Measurements from ENCODE around the gene ALG3. TPM values are rescaled to one million over a fixed set of nuclear protein-coding genes. Genes with fewer than 3 reads are reported as not detected.

ALG3 gene
- polyA plus RNA-seq (2013, experiment 1 of 4) = 42.9 TPM
- 41.9 TPM for polyA plus RNA-seq (2013, experiment 2 of 4)
- 35.0 TPM for polyA plus RNA-seq (2013, experiment 3 of 4)
- polyA plus RNA-seq (2013, experiment 4 of 4) = 32.7 TPM

- Histone ChIP-seq H3K9me3 (ENCODE audit: control insufficient read depth, low read length) (no peaks in the 10 kb centered on the region), H3K4me1 (ENCODE audit: control insufficient read depth, insufficient read depth, low read length) (no peaks in the 10 kb centered on the region), H3K36me3 (ENCODE audit: control insufficient read depth, insufficient read depth, low read length) (peaks cover 14% of the 10 kb centered on the region), H3K4me3 (ENCODE audit: insufficient read depth, low read depth, low read length) (peak within 1 kb of the TSS; percentile 95), H3K27ac (ENCODE audit: insufficient read depth, low read depth, low read length, poor library complexity, severe bottlenecking) (peak within 1 kb of the TSS; percentile 88), H3K27me3 (ENCODE audit: control insufficient read depth, insufficient read depth, low read length, poor library complexity, severe bottlenecking) (no peaks in the 10 kb centered on the region)
- WGBS, 2 experiments = 0% methylated on average over 49 of the region's 49 CpGs
Measured at GRCh38 chr3:184248454-184249411, at the start of gene ALG3. TSS of gene ALG3 (minus strand) at chr3:184248962. CDS start at chr3:184248940, 22 bp downstream.

GRCh38 chr3:184296616-184297015 lies 47.9 kb upstream of the ALG3 start:
- H3K4me1 ChIP-seq (ENCODE audit: control insufficient read depth, insufficient read depth, low read length) = peaks cover 5% of the 10 kb centered on the region
- H3K9me3 ChIP-seq (ENCODE audit: control insufficient read depth, low read length) = no peaks in the 10 kb centered on the region
- no peak overlapping the region for H3K4me3 ChIP-seq (ENCODE audit: insufficient read depth, low read depth, low read length)
- no peak overlapping the region for H3K27ac ChIP-seq (ENCODE audit: insufficient read depth, low read depth, low read length, poor library complexity, severe bottlenecking)
- peaks cover 14% of the 10 kb centered on the region for H3K36me3 ChIP-seq (ENCODE audit: control insufficient read depth, insufficient read depth, low read length)
- 76 to 80% methylated on average over 7 of the region's 7 CpGs for WGBS, 2 experiments
- H3K27me3 ChIP-seq (ENCODE audit: control insufficient read depth, insufficient read depth, low read length, poor library complexity, severe bottlenecking) = peaks cover 3% of the 10 kb centered on the region

GRCh38 chr3:184295771-184296170 lies 47.0 kb upstream of the ALG3 start:
- 83 to 84% methylated on average over 3 of the region's 3 CpGs for WGBS, 2 experiments

GRCh38 chr3:184291738-184292445 lies 43.1 kb upstream of the ALG3 start:
- Histone ChIP-seq H3K4me1 (ENCODE audit: control insufficient read depth, insufficient read depth, low read length) (no peaks in the 10 kb centered on the region), H3K9me3 (ENCODE audit: control insufficient read depth, low read length) (no peaks in the 10 kb centered on the region), H3K36me3 (ENCODE audit: control insufficient read depth, insufficient read depth, low read length) (no peaks in the 10 kb centered on the region), H3K27ac (ENCODE audit: insufficient read depth, low read depth, low read length, poor library complexity, severe bottlenecking) (no peak overlapping the region), H3K4me3 (ENCODE audit: insufficient read depth, low read depth, low read length) (no peak overlapping the region), H3K27me3 (ENCODE audit: control insufficient read depth, insufficient read depth, low read length, poor library complexity, severe bottlenecking) (peaks cover 3% of the 10 kb centered on the region)
- WGBS, 2 experiments = 93 to 94% methylated on average over 21 of the region's 21 CpGs

More at GRCh38 chr3:184295771-184296170, 47.0 kb upstream of the ALG3 start:
- H3K27ac ChIP-seq (ENCODE audit: insufficient read depth, low read depth, low read length, poor library complexity, severe bottlenecking) = no peak overlapping the region
- no peak overlapping the region for H3K4me3 ChIP-seq (ENCODE audit: insufficient read depth, low read depth, low read length)
- peaks cover 3% of the 10 kb centered on the region for H3K27me3 ChIP-seq (ENCODE audit: control insufficient read depth, insufficient read depth, low read length, poor library complexity, severe bottlenecking)
- H3K9me3 ChIP-seq (ENCODE audit: control insufficient read depth, low read length) = no peaks in the 10 kb centered on the region
- H3K36me3 ChIP-seq (ENCODE audit: control insufficient read depth, insufficient read depth, low read length) = peaks cover 6% of the 10 kb centered on the region
- H3K4me1 ChIP-seq (ENCODE audit: control insufficient read depth, insufficient read depth, low read length) = peaks cover 5% of the 10 kb centered on the region

GRCh38 chr3:184291044-184291737 lies 42.4 kb upstream of the ALG3 start:
- 92 to 93% methylated on average over 22 of the region's 22 CpGs for WGBS, 2 experiments
- Histone ChIP-seq H3K4me1 (ENCODE audit: control insufficient read depth, insufficient read depth, low read length) (no peaks in the 10 kb centered on the region), H3K9me3 (ENCODE audit: control insufficient read depth, low read length) (no peaks in the 10 kb centered on the region), H3K4me3 (ENCODE audit: insufficient read depth, low read depth, low read length) (no peak overlapping the region), H3K27ac (ENCODE audit: insufficient read depth, low read depth, low read length, poor library complexity, severe bottlenecking) (no peak overlapping the region), H3K36me3 (ENCODE audit: control insufficient read depth, insufficient read depth, low read length) (no peaks in the 10 kb centered on the region), H3K27me3 (ENCODE audit: control insufficient read depth, insufficient read depth, low read length, poor library complexity, severe bottlenecking) (peaks cover 3% of the 10 kb centered on the region)

- Histone ChIP-seq H3K36me3 (ENCODE audit: control insufficient read depth, insufficient read depth, low read length) (no peaks in the 10 kb centered on the region), H3K4me3 (ENCODE audit: insufficient read depth, low read depth, low read length) (no peak overlapping the region), H3K9me3 (ENCODE audit: control insufficient read depth, low read length) (no peaks in the 10 kb centered on the region), H3K4me1 (ENCODE audit: control insufficient read depth, insufficient read depth, low read length) (no peaks in the 10 kb centered on the region), H3K27ac (ENCODE audit: insufficient read depth, low read depth, low read length, poor library complexity, severe bottlenecking) (no peak overlapping the region), H3K27me3 (ENCODE audit: control insufficient read depth, insufficient read depth, low read length, poor library complexity, severe bottlenecking) (peaks cover 3% of the 10 kb centered on the region)
- WGBS, 2 experiments = 84 to 87% methylated on average over 10 of the region's 10 CpGs
Measured at GRCh38 chr3:184290331-184290730, 41.6 kb upstream of the ALG3 start.

- Histone ChIP-seq H3K4me3 (ENCODE audit: insufficient read depth, low read depth, low read length) (no peak overlapping the region), H3K36me3 (ENCODE audit: control insufficient read depth, insufficient read depth, low read length) (no peaks in the 10 kb centered on the region), H3K27me3 (ENCODE audit: control insufficient read depth, insufficient read depth, low read length, poor library complexity, severe bottlenecking) (no peaks in the 10 kb centered on the region), H3K4me1 (ENCODE audit: control insufficient read depth, insufficient read depth, low read length) (no peaks in the 10 kb centered on the region), H3K9me3 (ENCODE audit: control insufficient read depth, low read length) (no peaks in the 10 kb centered on the region), H3K27ac (ENCODE audit: insufficient read depth, low read depth, low read length, poor library complexity, severe bottlenecking) (no peak overlapping the region)
- 23 to 24% methylated on average over 10 of the region's 10 CpGs for WGBS, 2 experiments
Measured at GRCh38 chr3:184289426-184289938, 40.7 kb upstream of the ALG3 start.

GRCh38 chr3:184284696-184285095 lies 35.9 kb upstream of the ALG3 start:
- Histone ChIP-seq H3K4me1 (ENCODE audit: control insufficient read depth, insufficient read depth, low read length) (no peaks in the 10 kb centered on the region), H3K27me3 (ENCODE audit: control insufficient read depth, insufficient read depth, low read length, poor library complexity, severe bottlenecking) (no peaks in the 10 kb centered on the region), H3K36me3 (ENCODE audit: control insufficient read depth, insufficient read depth, low read length) (no peaks in the 10 kb centered on the region), H3K4me3 (ENCODE audit: insufficient read depth, low read depth, low read length) (no peak overlapping the region), H3K27ac (ENCODE audit: insufficient read depth, low read depth, low read length, poor library complexity, severe bottlenecking) (no peak overlapping the region), H3K9me3 (ENCODE audit: control insufficient read depth, low read length) (no peaks in the 10 kb centered on the region)
- WGBS, 2 experiments = 7% methylated on average over 4 of the region's 4 CpGs

GRCh38 chr3:184283681-184284080 lies 34.9 kb upstream of the ALG3 start:
- Histone ChIP-seq H3K36me3 (ENCODE audit: control insufficient read depth, insufficient read depth, low read length) (no peaks in the 10 kb centered on the region), H3K9me3 (ENCODE audit: control insufficient read depth, low read length) (no peaks in the 10 kb centered on the region), H3K27ac (ENCODE audit: insufficient read depth, low read depth, low read length, poor library complexity, severe bottlenecking) (no peak overlapping the region), H3K4me1 (ENCODE audit: control insufficient read depth, insufficient read depth, low read length) (no peaks in the 10 kb centered on the region), H3K27me3 (ENCODE audit: control insufficient read depth, insufficient read depth, low read length, poor library complexity, severe bottlenecking) (peaks cover 3% of the 10 kb centered on the region), H3K4me3 (ENCODE audit: insufficient read depth, low read depth, low read length) (no peak overlapping the region)
- WGBS, 2 experiments = 93 to 96% methylated on average over 8 of the region's 8 CpGs

Data from ectodermal cell (in vitro differentiated cells).